IMR-90 (cell line): ENCODE measurements around the gene LRRC4C. TPM values are rescaled to one million over a fixed set of nuclear protein-coding genes. Genes with fewer than 3 reads are reported as not detected.

Experiments
- ATAC-seq: fragments of 200-7000 bp; cut with Tn5 transposase; 2 replicates; pipeline ENCODE4 v1.9.1; 2020; ENCODE audit warnings: low read depth, mild to moderate bottlenecking, moderate library complexity
- BruUV-seq: library from RNA; stranded (reverse); fragments of 400-500 nt; replicated peaks from 2 replicates; lab custom pipeline; 2021; lab: Mats Ljungman, UMichigan
- CTCF ChIA-PET: fragments of 300-600 bp; formaldehyde crosslinking; extraction: SDS; loops from one replicate; lab custom pipeline; 2021; ENCODE audit warnings: antibody characterized with exemption; lab: Yijun Ruan, JAX
- POLR2A ChIA-PET: fragments of 300-600 bp; sonication (Branson Sonifier 250); formaldehyde crosslinking; loops from one replicate; lab custom pipeline; 2022; ENCODE audit warnings: antibody characterized with exemption; ENCODE audit not compliant: unreplicated experiment; lab: Charles Lee
- DNase-seq: peaks from one replicate; pipeline ENCODE4 v3.0.0; 2013
- H2AFZ ChIP-seq: replicated peaks from 2 replicates; pipeline ENCODE3; 2013; ENCODE audit warnings: low read length, mild to moderate bottlenecking; ENCODE audit not compliant: poor library complexity
- H2AK5ac ChIP-seq: 2 replicates; pipeline ENCODE4 v1.6.1; 2013; ENCODE audit warnings: low read depth, low read length, inconsistent platforms
- H2AK9ac ChIP-seq: replicated peaks from 2 replicates; pipeline ENCODE3; 2013; ENCODE audit warnings: mild to moderate bottlenecking, low read depth, low read length, moderate library complexity; ENCODE audit not compliant: poor library complexity
- H2BK120ac ChIP-seq: 2 replicates; pipeline ENCODE4 v1.6.1; 2013; ENCODE audit warnings: low read depth, low read length, inconsistent platforms
- H2BK15ac ChIP-seq: 3 replicates; pipeline ENCODE4 v1.6.1; 2013; ENCODE audit warnings: low read depth, low read length, inconsistent platforms
- H2BK20ac ChIP-seq: 2 replicates; pipeline ENCODE4 v1.6.1; 2013; ENCODE audit warnings: low read depth, mild to moderate bottlenecking, inconsistent platforms, low read length, moderate library complexity
- H2BK5ac ChIP-seq: 2 replicates; pipeline ENCODE4 v1.6.1; 2013; ENCODE audit warnings: mild to moderate bottlenecking, low read depth, low read length, inconsistent platforms; ENCODE audit not compliant: poor library complexity, severe bottlenecking
- H3K14ac ChIP-seq: replicated peaks from 2 replicates; pipeline ENCODE4 v1.6.1; 2013; ENCODE audit warnings: low read depth, low read length, inconsistent platforms
- H3K18ac ChIP-seq: 2 replicates; pipeline ENCODE4 v1.6.1; 2013; ENCODE audit warnings: low read depth, low read length, control low read depth
- H3K23ac ChIP-seq: 2 replicates; pipeline ENCODE4 v1.6.1; 2013; ENCODE audit warnings: low read depth, low read length, inconsistent platforms
- H3K27ac ChIP-seq: 2 replicates; pipeline ENCODE4 v1.5.1; 2013; ENCODE audit warnings: mild to moderate bottlenecking, control low read depth, low read length; ENCODE audit not compliant: insufficient read depth
- H3K27me3 ChIP-seq: 2 replicates; pipeline ENCODE4 v1.6.1; 2013; ENCODE audit warnings: low read length; ENCODE audit not compliant: control insufficient read depth, insufficient read depth
- H3K36me3 ChIP-seq: 2 replicates; pipeline ENCODE4 v1.6.1; 2013; ENCODE audit warnings: low read length, mixed read lengths; ENCODE audit not compliant: control insufficient read depth, insufficient read depth
- H3K4ac ChIP-seq: 2 replicates; pipeline ENCODE4 v1.6.1; 2013; ENCODE audit warnings: low read depth, low read length, inconsistent platforms
- H3K4me1 ChIP-seq: 2 replicates; pipeline ENCODE4 v1.6.1; 2013; ENCODE audit warnings: low read length, mixed read lengths; ENCODE audit not compliant: control insufficient read depth, insufficient read depth
- H3K4me2 ChIP-seq: 2 replicates; pipeline ENCODE4 v1.6.1; 2013; ENCODE audit warnings: low read depth, mild to moderate bottlenecking, control low read depth, low read length, moderate library complexity
- H3K4me3 ChIP-seq: 2 replicates; pipeline ENCODE4 v1.5.1; 2013; ENCODE audit warnings: low read depth, mild to moderate bottlenecking, control low read depth, low read length, moderate library complexity; ENCODE audit not compliant: insufficient read depth
- H3K56ac ChIP-seq: 2 replicates; pipeline ENCODE4 v1.6.1; 2013; ENCODE audit warnings: low read length, inconsistent platforms; ENCODE audit not compliant: insufficient read depth; ENCODE audit errors: extremely low read depth
- H3K79me1 ChIP-seq, 2 experiments: 2 replicates each; pipeline ENCODE4 v1.6.1; 2013; ENCODE audit warnings: low read length in 2 of 2, inconsistent platforms in 1 of 2, low read depth in 1 of 2
- H3K9ac ChIP-seq: 2 replicates; pipeline ENCODE4 v1.6.1; 2013; ENCODE audit warnings: low read depth, low read length, control low read depth
- H3K9me1 ChIP-seq: 2 replicates; pipeline ENCODE4 v1.6.1; 2013; ENCODE audit warnings: low read length, inconsistent platforms; ENCODE audit not compliant: insufficient read depth
- H3K9me3 ChIP-seq: 2 replicates; pipeline ENCODE4 v1.6.1; 2013; ENCODE audit warnings: low read length; ENCODE audit not compliant: control insufficient read depth, insufficient read depth
- H4K20me1 ChIP-seq: 2 replicates; pipeline ENCODE4 v1.6.1; 2013; ENCODE audit warnings: low read length, inconsistent platforms; ENCODE audit not compliant: insufficient read depth
- H4K5ac ChIP-seq: 2 replicates; pipeline ENCODE4 v1.6.1; 2013; ENCODE audit warnings: mild to moderate bottlenecking, low read depth, low read length, control low read depth
- H4K8ac ChIP-seq, 2 experiments: 2 replicates each; pipeline ENCODE4 v1.6.1; 2013; ENCODE audit warnings: low read depth in 2 of 2, low read length in 2 of 2, control low read depth in 1 of 2, inconsistent platforms in 1 of 2
- H4K91ac ChIP-seq: 2 replicates; pipeline ENCODE4 v1.6.1; 2013; ENCODE audit warnings: low read depth, low read length, inconsistent platforms; ENCODE audit not compliant: insufficient read depth
- BHLHE40 ChIP-seq: fragments of 150-350 bp; IDR thresholded peaks from 2 replicates; pipeline ENCODE4 v1.6.1; 2016; ENCODE audit warnings: mild to moderate bottlenecking, low read depth, low read length
- MAFK ChIP-seq: IDR thresholded peaks from 2 replicates; pipeline ENCODE4 v1.6.1; 2012; ENCODE audit warnings: low read depth, low read length, improper control_type of control experiment
- MAZ ChIP-seq: IDR thresholded peaks from 2 replicates; pipeline ENCODE4 v1.6.1; 2012; ENCODE audit warnings: low read depth, mild to moderate bottlenecking, low read length, improper control_type of control experiment, moderate library complexity, borderline replicate concordance
- MXI1 ChIP-seq: IDR thresholded peaks from 2 replicates; pipeline ENCODE4 v1.6.1; 2012; ENCODE audit warnings: low read depth, mild to moderate bottlenecking, low read length, moderate library complexity, borderline replicate concordance
- RAD21 ChIP-seq: IDR thresholded peaks from 2 replicates; pipeline ENCODE4 v1.6.1; 2012; ENCODE audit warnings: low read length, improper control_type of control experiment
- RCOR1 ChIP-seq: IDR thresholded peaks from 2 replicates; pipeline ENCODE4 v1.6.1; 2012; ENCODE audit warnings: mild to moderate bottlenecking, low read length, improper control_type of control experiment; ENCODE audit not compliant: insufficient replicate concordance
- RFX5 ChIP-seq: IDR thresholded peaks from 2 replicates; pipeline ENCODE4 v1.8.0; 2012; ENCODE audit warnings: low read depth, mild to moderate bottlenecking, low read length, moderate library complexity
- SMC3 ChIP-seq: fragments of 150-350 bp; IDR thresholded peaks from 2 replicates; pipeline ENCODE4 v1.6.1; 2016; ENCODE audit warnings: low read depth, mild to moderate bottlenecking, antibody characterized with exemption, low read length, moderate library complexity
- USF2 ChIP-seq: fragments of 150-350 bp; IDR thresholded peaks from 2 replicates; pipeline ENCODE4 v1.6.1; 2017; ENCODE audit warnings: mild to moderate bottlenecking, antibody characterized with exemption, low read length, low read depth
- WGBS, 2 experiments: methylation state at CpG; one replicate each; pipeline versions ENCODE4 v1.1.5 to v1.1.7; 2013; ENCODE audit warnings: missing lambda C conversion rate in 2 of 2; ENCODE audit not compliant: insufficient read length in 1 of 2; ENCODE audit errors: extremely low coverage in 2 of 2; 5-methylcytosine and 5-hydroxymethylcytosine counted together
- dilution Hi-C: fragments of 300-500 bp; cut with HindIII; formaldehyde crosslinking; loops from one replicate; pipeline ENCODE4 v1.14.3; 2018; ENCODE audit warnings: low sequenced_read_pairs; ENCODE audit not compliant: unreplicated experiment
- in situ Hi-C: fragments of 300-500 bp; cut with MboI; formaldehyde crosslinking; loops from 3 replicates; pipeline ENCODE4 v1.14.3; 2019; ENCODE audit warnings: low sequenced_read_pairs, inconsistent platforms, mixed read lengths
- intact Hi-C: fragments of 100-400 bp; cut with micrococcal nuclease; formaldehyde crosslinking; loops from 2 replicates; pipeline ENCODE4 v1.10.0; 2022
- polyA plus RNA-seq, 3 experiments: library from polyadenylated mRNA; depleted of rRNA; stranded (reverse); fragments of >200 nt; gene quantifications; 2 replicates each; pipeline ENCODE4 v1.2.3, GENCODE V29; 2012; ENCODE audit warnings: low replicate concordance in 1 of 3
- total RNA-seq: library from RNA; depleted of rRNA; stranded (reverse); fragments of >200 nt; gene quantifications from 2 replicates; pipeline ENCODE4 v1.2.3, GENCODE V29; 2012

LRRC4C gene
- total and polyA plus RNA-seq, 2 of the 4 experiments (the other 2 are of a cell fraction), result under 0.01 to 0.03 TPM

DNA sequence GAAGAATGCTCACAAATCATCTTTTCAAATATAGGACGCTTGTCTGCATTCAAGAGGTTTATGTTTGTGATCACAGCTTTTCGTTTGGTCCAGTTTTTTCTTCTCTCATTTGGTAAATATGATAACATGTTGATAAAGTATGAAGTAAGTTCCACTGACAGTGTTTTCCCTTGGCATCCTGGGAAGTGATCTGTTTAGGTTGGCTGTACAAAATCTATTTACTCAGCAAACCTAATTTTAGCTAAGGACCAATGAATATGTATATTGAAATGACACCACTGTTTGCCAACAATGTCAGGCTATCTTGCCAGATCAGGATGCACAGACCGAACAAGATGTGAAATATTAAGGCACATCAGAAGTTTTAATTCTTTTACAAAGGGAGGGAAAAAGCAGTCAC is 1230.8 kb downstream of the LRRC4C start:
- no peak overlapping the region for H3K14ac ChIP-seq
- no peaks in the 10 kb centered on the region for H3K9me1 ChIP-seq
- H2AK5ac ChIP-seq, result no peak overlapping the region
- H3K27ac ChIP-seq, result no peak overlapping the region
- ChIA-PET POLR2A (no interaction called here), CTCF (interaction anchor here (0.6 kb wide), 1 partner anchor 22 kb away, joined by 3 read pairs; no protein-coding TSS in a partner anchor)
- in situ Hi-C loops, result no loop called here
- ATAC-seq, result no peak
- no peaks in the 10 kb centered on the region for H3K79me1 ChIP-seq
- dilution Hi-C loops, result no loop called here
- H2BK15ac ChIP-seq, result no peak overlapping the region
- no peaks in the 10 kb centered on the region for H3K4me1 ChIP-seq
- BruUV-seq, result no TSS peak
- H3K4me2 ChIP-seq, result no peak overlapping the region
- H3K23ac ChIP-seq, result no peak overlapping the region
- H3K9ac ChIP-seq, result no peak overlapping the region
- no peak for TF ChIP-seq USF2
- TF ChIP-seq BHLHE40, result no peak
- TF ChIP-seq SMC3, result no peak
- no peak for TF ChIP-seq MAZ
- no peak for TF ChIP-seq RFX5
- TF ChIP-seq MAFK, result no peak
- TF ChIP-seq MXI1, result no peak
- TF ChIP-seq RAD21, result no peak
- TF ChIP-seq RCOR1, result no peak
- H4K8ac ChIP-seq, result no peak overlapping the region
- no peaks in the 10 kb centered on the region for H4K20me1 ChIP-seq
- no peak overlapping the region for H4K91ac ChIP-seq
- H3K18ac ChIP-seq, result no peak overlapping the region
- no peak overlapping the region for H3K4ac ChIP-seq
- WGBS, 2 experiments, result no CpG with 5 or more reads among the region's 3 CpGs
- intact Hi-C loops, result no loop called here
- H2AK9ac ChIP-seq, result no peak overlapping the region
- no peak overlapping the region for H3K56ac ChIP-seq
- no peak overlapping the region for H2AFZ ChIP-seq
- no peak overlapping the region for H2BK120ac ChIP-seq
- H4K5ac ChIP-seq, result no peak overlapping the region
- no peak overlapping the region for H3K4me3 ChIP-seq
- no peak for DNase-seq
- no peaks in the 10 kb centered on the region for H3K36me3 ChIP-seq
- H2BK20ac ChIP-seq, result no peak overlapping the region
- H2BK5ac ChIP-seq, result no peak overlapping the region
- H3K9me3 ChIP-seq, result no peaks in the 10 kb centered on the region
- H3K27me3 ChIP-seq, result no peaks in the 10 kb centered on the region
